Ovary (tissue), 9 donors: ENCODE measurements around the gene CCDC137. TPM values are rescaled to one million over a fixed set of nuclear protein-coding genes. Genes with fewer than 3 reads are reported as not detected.

Experiments used
- DNase-seq, 5 donors: peaks; one replicate each; pipeline ENCODE4 v3.0.0-alpha.2; 2019 to 2020
- H3K27ac ChIP-seq, 2 donors: fragments of 200-600 bp; one replicate each; pipeline versions ENCODE4 v1.5.1 to v1.8.0; 2019 to 2022
- H3K27me3 ChIP-seq: fragments of 200-600 bp; one replicate; pipeline ENCODE4 v1.8.0; 2022
- H3K36me3 ChIP-seq: fragments of 200-600 bp; sonication (generic); one replicate; pipeline ENCODE4 v1.5.1; 2019
- H3K4me1 ChIP-seq: one replicate; pipeline ENCODE4 v1.8.1; 2013; ENCODE audit warnings: mild to moderate bottlenecking, moderate library complexity; ENCODE audit not compliant: insufficient read depth
- H3K4me3 ChIP-seq: fragments of 200-600 bp; sonication (generic); one replicate; pipeline ENCODE4 v1.5.1; 2017
- H3K9me3 ChIP-seq, 2 donors: fragments of 200-600 bp in 1 of 2; sonication (generic) in 1 of 2; one replicate each; pipeline versions ENCODE4 v1.5.1 to v1.8.1; 2013 to 2019; ENCODE audit warnings: mild to moderate bottlenecking in 1 of 2, moderate library complexity in 1 of 2
- EP300 ChIP-seq: sonication (generic); formaldehyde crosslinking; IDR thresholded peaks from one replicate; pipeline ENCODE4 v1.6.1; 2017; ENCODE audit warnings: antibody characterized with exemption
- POLR2A ChIP-seq: fragments of 450-650 bp; IDR thresholded peaks from one replicate; pipeline ENCODE4 v1.6.1; 2017; ENCODE audit warnings: antibody characterized with exemption, mild to moderate bottlenecking, moderate library complexity
- WGBS, 3 donors: extraction: QIAGEN DNeasy Blood & Tissue Kit in 1 of 3; methylation state at CpG; one replicate each; pipeline versions ENCODE4 v1.1.5 to v1.1.7; 2013 to 2017; 5-methylcytosine and 5-hydroxymethylcytosine counted together
- intact Hi-C, 4 donors: fragments of 100-400 bp; cut with DNase I; formaldehyde crosslinking; loops; one replicate each; pipeline versions ENCODE4 v1.11.0 to v1.15.1; 2022 to 2023
- microRNA-seq, 3 donors: library from miRNA; unstranded; fragments of <30 nt; microRNA quantifications; one replicate each; pipeline versions ENCODE4 to v1.2.0, GENCODE V29; 2019 to 2020
- polyA plus RNA-seq, 2 donors: library from polyadenylated mRNA; stranded (reverse); fragments of 200-250 nt in 1 of 2; fragments of 350-450 nt in 1 of 2; fragmentation: Illumina TruSeq in 1 of 2; extraction: RNeasy Lipid Tissue Mini Kit (QIAGEN cat#74804) in 1 of 2; gene quantifications; one replicate each; pipeline ENCODE4 v1.2.3, GENCODE V29; 2013 to 2014
- small RNA-seq: library from RNA; depleted of rRNA; stranded (forward); fragments of <200 nt; gene quantifications from one replicate; pipeline ENCODE3, GENCODE V24; 2016
- total RNA-seq, 7 donors: library from RNA; depleted of rRNA in 2 of 7; stranded (reverse); fragments of >200 nt in 2 of 7; fragmentation: NEBNext Ultra II Directional in 3 of 7; extraction: Animal tissue kit (Norgen Biotek cat#: 25700) in 3 of 7; gene quantifications; one replicate each; pipeline versions ENCODE4 v1.1.0 to v1.2.4, GENCODE V29; 2016 to 2023
- TF ChIP-seq, protein P1 (sequence below), 3 donors: fragments of 450-650 bp in 2 of 3; fragments of 200-600 bp in 1 of 3; IDR thresholded peaks; one replicate each; pipeline versions ENCODE4 v1.5.1 to v1.8.0; 2016 to 2022; ENCODE audit warnings: antibody characterized with exemption in 3 of 3, mild to moderate bottlenecking in 1 of 3
- donor health status: DM: no; HTN: no; CAD: no; lungs with moderate emphysema.
- donor health status: DM: no; HTN: no; CAD: no.
- donor health status: Bipolar disorder and iron deficiency.
- donor health status: DM: yes; HTN: yes; CAD: no.
- donor health status: DM: no; HTN: no; CAD: no.
- donor health status: DM: yes; HTN: yes; CAD: no.

The CCDC137 gene
- total and polyA plus RNA-seq, 9 donors = 5.1 to 17.8 (median 9.4) TPM

DNA sequence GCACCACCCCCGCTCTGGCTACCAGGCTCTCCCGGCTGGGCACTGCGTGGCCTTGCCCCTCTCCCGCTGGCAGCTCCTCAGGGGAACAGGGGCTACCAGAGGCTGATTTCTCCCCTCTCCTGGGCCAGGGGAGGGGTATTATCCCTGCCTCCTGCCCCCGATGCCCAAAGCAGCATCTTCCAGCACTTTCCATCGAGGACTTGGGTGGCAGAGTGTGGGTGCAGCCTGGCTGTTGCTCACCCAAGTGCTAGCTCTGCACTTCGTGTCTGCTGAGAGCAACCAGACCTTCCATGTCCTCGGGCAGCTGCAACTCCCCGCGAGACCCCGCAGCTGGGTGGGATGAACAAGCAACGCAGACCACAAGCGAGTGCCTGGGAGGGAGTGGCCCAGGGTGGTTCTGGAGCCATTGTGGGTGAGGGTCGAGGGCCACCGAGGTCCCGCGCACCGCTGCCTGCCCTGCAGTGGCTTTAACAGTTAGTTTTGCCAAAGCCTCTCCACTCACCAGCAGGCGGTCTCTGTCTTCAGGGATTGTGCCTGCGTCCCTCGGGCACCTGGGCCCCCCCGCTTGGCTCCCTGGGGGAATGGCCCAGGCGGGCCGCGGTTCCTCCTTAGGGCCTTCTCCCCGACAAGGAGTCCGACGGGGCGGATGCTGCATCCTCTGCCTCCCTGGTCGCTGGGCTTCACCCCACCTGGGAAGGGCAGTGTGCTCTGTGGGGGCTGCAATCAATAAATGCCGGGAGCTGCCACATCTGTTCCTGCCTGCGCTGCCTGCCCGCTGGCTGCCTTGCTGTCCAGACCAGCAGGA lies 53.9 kb downstream of the CCDC137 start:
- Histone ChIP-seq H3K36me3 (no peaks in the 10 kb centered on the region), H3K4me1 (peaks cover 4% of the 10 kb centered on the region), H3K27me3 (no peaks in the 10 kb centered on the region), H3K4me3 (no peak overlapping the region), H3K9me3 (no peaks in the 10 kb centered on the region), H3K27ac (no peak overlapping the region)
- DNase-seq = peak in 1 of 5 donors; percentile 29
- intact Hi-C loops = no loop called here
- WGBS, 3 donors = 78 to 81% (median 79%) methylated on average over 30 to 33 of the region's 33 CpGs
- TF ChIP-seq, protein P1, sequence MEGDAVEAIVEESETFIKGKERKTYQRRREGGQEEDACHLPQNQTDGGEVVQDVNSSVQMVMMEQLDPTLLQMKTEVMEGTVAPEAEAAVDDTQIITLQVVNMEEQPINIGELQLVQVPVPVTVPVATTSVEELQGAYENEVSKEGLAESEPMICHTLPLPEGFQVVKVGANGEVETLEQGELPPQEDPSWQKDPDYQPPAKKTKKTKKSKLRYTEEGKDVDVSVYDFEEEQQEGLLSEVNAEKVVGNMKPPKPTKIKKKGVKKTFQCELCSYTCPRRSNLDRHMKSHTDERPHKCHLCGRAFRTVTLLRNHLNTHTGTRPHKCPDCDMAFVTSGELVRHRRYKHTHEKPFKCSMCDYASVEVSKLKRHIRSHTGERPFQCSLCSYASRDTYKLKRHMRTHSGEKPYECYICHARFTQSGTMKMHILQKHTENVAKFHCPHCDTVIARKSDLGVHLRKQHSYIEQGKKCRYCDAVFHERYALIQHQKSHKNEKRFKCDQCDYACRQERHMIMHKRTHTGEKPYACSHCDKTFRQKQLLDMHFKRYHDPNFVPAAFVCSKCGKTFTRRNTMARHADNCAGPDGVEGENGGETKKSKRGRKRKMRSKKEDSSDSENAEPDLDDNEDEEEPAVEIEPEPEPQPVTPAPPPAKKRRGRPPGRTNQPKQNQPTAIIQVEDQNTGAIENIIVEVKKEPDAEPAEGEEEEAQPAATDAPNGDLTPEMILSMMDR (IDR thresholded peaks at IDR 0.05) = no peak
- no peak for TF ChIP-seq POLR2A
- no peak for TF ChIP-seq EP300

DNA sequence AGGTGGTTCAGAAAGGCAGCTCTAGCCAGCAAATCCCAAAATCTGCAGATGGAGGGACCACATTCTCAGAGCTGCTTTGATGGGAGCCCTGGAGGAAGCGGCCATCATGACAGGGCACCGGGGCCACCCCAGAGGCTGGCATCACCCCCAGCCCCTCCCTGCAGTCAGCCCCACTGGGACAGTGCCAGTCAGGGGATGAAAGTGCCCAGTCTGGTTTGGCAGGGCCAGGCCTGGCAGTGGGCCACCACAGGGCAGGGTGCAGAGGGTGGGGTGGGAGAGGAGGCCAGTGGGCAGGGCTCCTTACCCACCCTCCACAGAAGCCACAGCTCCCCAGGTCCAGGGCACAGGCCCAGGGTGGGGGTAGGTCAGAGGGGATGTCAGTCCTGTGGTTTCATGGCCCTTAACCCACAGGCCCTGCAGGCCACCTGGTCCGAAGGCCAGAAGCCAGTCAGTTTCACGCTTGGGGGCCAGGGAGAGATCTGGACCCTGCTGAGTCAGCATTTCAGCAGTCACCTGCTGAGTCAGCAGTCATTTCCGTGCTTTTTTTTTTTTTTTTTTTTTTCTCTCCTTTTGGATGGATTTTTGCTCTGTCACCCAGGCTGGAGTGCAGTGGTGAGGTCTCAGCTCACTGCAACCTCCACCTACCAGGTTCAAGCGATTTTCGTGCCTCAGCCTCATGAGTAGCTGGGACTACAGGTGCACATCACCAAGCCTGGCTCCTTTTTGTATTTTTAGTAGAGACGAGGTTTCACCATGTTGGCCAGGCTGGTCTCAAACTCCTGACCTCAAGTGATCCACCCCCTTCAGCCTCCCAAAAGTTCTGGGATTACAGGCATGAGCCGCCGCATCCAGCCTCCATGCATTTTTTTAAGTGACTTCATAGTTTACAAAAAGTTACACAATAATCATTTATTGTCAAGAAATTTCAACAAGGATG lies 55.9 kb downstream of the CCDC137 start:
- no peaks in the 10 kb centered on the region for H3K36me3 ChIP-seq
- H3K4me1 ChIP-seq = peaks cover 4% of the 10 kb centered on the region
- TF ChIP-seq EP300 (no peak), POLR2A (no peak)
- TF ChIP-seq, protein P1 (IDR thresholded peaks at IDR 0.05) = no peak
- no peaks in the 10 kb centered on the region for H3K9me3 ChIP-seq
- no peak overlapping the region for H3K4me3 ChIP-seq
- intact Hi-C loops = no loop called here
- DNase-seq = peak in 1 of 5 donors; percentile 48
- WGBS, 3 donors = 48 to 55% (median 49%) methylated on average over 10 of the region's 10 CpGs
- H3K27ac ChIP-seq = no peak overlapping the region
- no peaks in the 10 kb centered on the region for H3K27me3 ChIP-seq

Small RNAs within 50 kb of the gene (microRNA-seq; reads per million reads assigned to microRNA genes)
- 0 reads per million in 3 donors for gene MIR6786

Small RNAs within 50 kb of the gene (small RNA-seq; reads per million reads assigned to genes)
- not detected for gene MIR6786

Other genes with a start within 250 kb of the CCDC137 start
- gene ACTG1, start 153.9 kb upstream of the CCDC137 start, total RNA-seq = 1,000 to 10,000 TPM; 3,016 to 5,681 (median 4,174) TPM
- 1,000 to 10,000 TPM; 1,825 to 3,391 TPM for gene ACTG1, start 153.9 kb upstream of the CCDC137 start, polyA plus RNA-seq
- gene FSCN2, start 138.4 kb upstream of the CCDC137 start, total RNA-seq = 1 to 10 TPM; 1.8 to 6.4 (median 3.9) TPM
- 1 to 10 TPM in 1 of 2 donors, under 1 TPM in 1; 0.13 to 1.6 TPM for gene FSCN2, start 138.4 kb upstream of the CCDC137 start, polyA plus RNA-seq
- gene FAAP100, start 114.4 kb upstream of the CCDC137 start, total RNA-seq = 10 to 100 TPM; 14.9 to 29.1 (median 25.1) TPM
- gene FAAP100, start 114.4 kb upstream of the CCDC137 start, polyA plus RNA-seq = 10 to 100 TPM in 1 of 2 donors, under 1 TPM in 1; 0.77 to 19.7 TPM
- 10 to 100 TPM; 24.4 to 76.0 (median 56.3) TPM for gene NPLOC4, start 29.6 kb upstream of the CCDC137 start, total RNA-seq
- gene NPLOC4, start 29.6 kb upstream of the CCDC137 start, polyA plus RNA-seq = 10 to 100 TPM; 25.4 to 84.8 TPM
- 1 to 10 TPM in 4 of 7 donors, under 1 TPM in 3; 0.73 to 3.3 (median 1.2) TPM for gene TSPAN10, start 29.5 kb upstream of the CCDC137 start, total RNA-seq
- 1 to 10 TPM in 1 of 2 donors, under 1 TPM in 1; 0.68 to 1.5 TPM for gene TSPAN10, start 29.5 kb upstream of the CCDC137 start, polyA plus RNA-seq
- gene PDE6G, start 10.2 kb upstream of the CCDC137 start, total RNA-seq = under 1 TPM in 1 of 7 donors, not detected in 6; 0.22 TPM
- 1 to 10 TPM in 1 of 2 donors, under 1 TPM in 1; 0.39 to 1.3 TPM for gene PDE6G, start 10.2 kb upstream of the CCDC137 start, polyA plus RNA-seq
- 10 to 100 TPM; 14.5 to 35.7 (median 20.9) TPM for gene OXLD1, start 132 bp upstream of the CCDC137 start, total RNA-seq
- gene OXLD1, start 132 bp upstream of the CCDC137 start, polyA plus RNA-seq = 10 to 100 TPM in 1 of 2 donors, 1 to 10 TPM in 1; 1.7 to 32.8 TPM
- gene ARL16, start 17.1 kb downstream of the CCDC137 start, total RNA-seq = 10 to 100 TPM; 22.8 to 45.1 (median 31.1) TPM
- gene ARL16, start 17.1 kb downstream of the CCDC137 start, polyA plus RNA-seq = 10 to 100 TPM; 29.4 to 55.5 TPM
- 10 to 100 TPM; 39.1 to 91.5 (median 71.7) TPM for gene HGS, start 17.3 kb downstream of the CCDC137 start, total RNA-seq
- 10 to 100 TPM; 73.4 to 73.9 TPM for gene HGS, start 17.3 kb downstream of the CCDC137 start, polyA plus RNA-seq
- 10 to 100 TPM; 23.5 to 47.2 (median 39.5) TPM for gene MRPL12, start 36.6 kb downstream of the CCDC137 start, total RNA-seq
- gene MRPL12, start 36.6 kb downstream of the CCDC137 start, polyA plus RNA-seq = 10 to 100 TPM; 12.9 to 36.8 TPM
- 1 to 10 TPM; 2.4 to 9.8 (median 7.9) TPM for gene SLC25A10, start 45.5 kb downstream of the CCDC137 start, total RNA-seq
- 1 to 10 TPM in 1 of 2 donors, under 1 TPM in 1; 0.12 to 8.7 TPM for gene SLC25A10, start 45.5 kb downstream of the CCDC137 start, polyA plus RNA-seq
- gene GCGR, start 137.4 kb downstream of the CCDC137 start, total RNA-seq = not detected
- not detected for gene GCGR, start 137.4 kb downstream of the CCDC137 start, polyA plus RNA-seq
- gene MCRIP1, start 166.6 kb downstream of the CCDC137 start, total RNA-seq = 100 to 1,000 TPM in 3 of 7 donors, 10 to 100 TPM in 4; 81.1 to 135 (median 97.0) TPM
- 100 to 1,000 TPM in 1 of 2 donors, under 1 TPM in 1; 0.30 to 129 TPM for gene MCRIP1, start 166.6 kb downstream of the CCDC137 start, polyA plus RNA-seq
- gene PPP1R27, start 168.3 kb downstream of the CCDC137 start, total RNA-seq = not detected
- under 1 TPM in 1 of 2 donors, not detected in 1; 0.22 TPM for gene PPP1R27, start 168.3 kb downstream of the CCDC137 start, polyA plus RNA-seq
- 100 to 1,000 TPM; 230 to 435 (median 312) TPM for gene P4HB, start 193.8 kb downstream of the CCDC137 start, total RNA-seq
- 1,000 to 10,000 TPM in 1 of 2 donors, 100 to 1,000 TPM in 1; 222 to 2,080 TPM for gene P4HB, start 193.8 kb downstream of the CCDC137 start, polyA plus RNA-seq
- gene ARHGDIA, start 204.6 kb downstream of the CCDC137 start, total RNA-seq = 100 to 1,000 TPM in 6 of 7 donors, 10 to 100 TPM in 1; 52.0 to 455 (median 318) TPM
- gene ARHGDIA, start 204.6 kb downstream of the CCDC137 start, polyA plus RNA-seq = 100 to 1,000 TPM in 1 of 2 donors, 10 to 100 TPM in 1; 65.8 to 158 TPM
- 100 to 1,000 TPM in 1 of 7 donors, 10 to 100 TPM in 6; 27.2 to 160 (median 58.5) TPM for gene ALYREF, start 224.8 kb downstream of the CCDC137 start, total RNA-seq
- gene ALYREF, start 224.8 kb downstream of the CCDC137 start, polyA plus RNA-seq = 10 to 100 TPM; 14.2 to 34.1 TPM
- 100 to 1,000 TPM in 1 of 7 donors, 10 to 100 TPM in 6; 49.4 to 135 (median 81.0) TPM for gene ANAPC11, start 225.0 kb downstream of the CCDC137 start, total RNA-seq
- gene ANAPC11, start 225.0 kb downstream of the CCDC137 start, polyA plus RNA-seq = 100 to 1,000 TPM in 1 of 2 donors, 1 to 10 TPM in 1; 6.1 to 132 TPM
- 1 to 10 TPM in 5 of 7 donors, under 1 TPM in 2; 0.67 to 3.1 (median 1.4) TPM for gene NPB, start 235.5 kb downstream of the CCDC137 start, total RNA-seq
- gene NPB, start 235.5 kb downstream of the CCDC137 start, polyA plus RNA-seq = 1 to 10 TPM in 1 of 2 donors, under 1 TPM in 1; 0.43 to 1.3 TPM
- 10 to 100 TPM; 12.6 to 71.4 (median 25.7) TPM for gene PCYT2, start 244.7 kb downstream of the CCDC137 start, total RNA-seq
- 10 to 100 TPM; 20.6 to 29.7 TPM for gene PCYT2, start 244.7 kb downstream of the CCDC137 start, polyA plus RNA-seq